SK-N-SH treated with all-trans-retinoic acid at 6 μM for 48 hours (cell line): Measurements from ENCODE around the gene SNRPD3.

Source experiments
- ARNTL ChIP-seq: fragments of 450-650 bp; formaldehyde crosslinking; IDR thresholded peaks from 2 replicates; pipeline ENCODE4 v1.5.0; 2020; ENCODE audit warnings: low read depth, mild to moderate bottlenecking, moderate library complexity, borderline replicate concordance
- CREB5 ChIP-seq: fragments of 250-450 bp; sonication (Bioruptor Pico); IDR thresholded peaks from 2 replicates; pipeline ENCODE4 v1.5.1; 2020; ENCODE audit warnings: low read depth, mild to moderate bottlenecking, moderate library complexity
- CSDC2 ChIP-seq: fragments of 250-450 bp; sonication (Bioruptor Pico); IDR thresholded peaks from 2 replicates; pipeline ENCODE4 v1.5.0; 2020; ENCODE audit warnings: mild to moderate bottlenecking, moderate library complexity
- ESRRG ChIP-seq: fragments of 250-450 bp; sonication (Bioruptor Pico); IDR thresholded peaks from 2 replicates; pipeline ENCODE4 v1.6.1; 2021; ENCODE audit warnings: mild to moderate bottlenecking
- GLIS3 ChIP-seq: fragments of 250-450 bp; sonication (Bioruptor Pico); IDR thresholded peaks from 2 replicates; pipeline ENCODE4 v1.5.0; 2020; ENCODE audit warnings: mild to moderate bottlenecking, moderate library complexity
- POU6F1 ChIP-seq: fragments of 250-450 bp; sonication (Bioruptor Pico); IDR thresholded peaks from 2 replicates; pipeline ENCODE4 v1.8.0; 2021; ENCODE audit warnings: low read depth, mild to moderate bottlenecking, moderate library complexity, borderline replicate concordance
- RARB ChIP-seq: fragments of 250-450 bp; sonication (Bioruptor Pico); IDR thresholded peaks from 2 replicates; pipeline ENCODE4 v1.8.0; 2021; ENCODE audit warnings: mild to moderate bottlenecking, moderate library complexity
- TCF4 ChIP-seq: fragments of 250-450 bp; sonication (Bioruptor Pico); IDR thresholded peaks from 2 replicates; pipeline ENCODE4 v1.8.0; 2021; ENCODE audit warnings: mild to moderate bottlenecking, moderate library complexity, borderline replicate concordance
- TOX ChIP-seq: fragments of 250-450 bp; sonication (Bioruptor Pico); IDR thresholded peaks from 2 replicates; pipeline ENCODE4 v1.8.0; 2021; ENCODE audit warnings: mild to moderate bottlenecking, moderate library complexity, borderline replicate concordance
- ZFP30 ChIP-seq: fragments of 450-650 bp; formaldehyde crosslinking; IDR thresholded peaks from 2 replicates; pipeline ENCODE4 v1.5.0; 2022; ENCODE audit warnings: mild to moderate bottlenecking, moderate library complexity
- ZNF565 ChIP-seq: fragments of 450-650 bp; formaldehyde crosslinking; conservative IDR thresholded peaks from 2 replicates; pipeline ENCODE4 v1.5.0; 2020; ENCODE audit warnings: low read depth, mild to moderate bottlenecking, moderate library complexity
- ZNF8 ChIP-seq: fragments of 450-650 bp; formaldehyde crosslinking; IDR thresholded peaks from 2 replicates; pipeline ENCODE4 v1.5.0; 2020; ENCODE audit warnings: mild to moderate bottlenecking, moderate library complexity
- TF ChIP-seq, protein P1 (sequence below): fragments of 250-450 bp; sonication (Bioruptor Pico); IDR thresholded peaks from 2 replicates; pipeline ENCODE4 v1.8.0; 2020; ENCODE audit warnings: mild to moderate bottlenecking, moderate library complexity, borderline replicate concordance
- TF ChIP-seq, protein P2 (sequence below): fragments of 250-450 bp; sonication (Bioruptor Pico); IDR thresholded peaks from 2 replicates; pipeline ENCODE4 v1.5.1; 2021; ENCODE audit warnings: mild to moderate bottlenecking, moderate library complexity

GRCh38 chr22:24541681-24542515 is 13.9 kb upstream of the SNRPD3 start:
- TF ChIP-seq, protein P1, sequence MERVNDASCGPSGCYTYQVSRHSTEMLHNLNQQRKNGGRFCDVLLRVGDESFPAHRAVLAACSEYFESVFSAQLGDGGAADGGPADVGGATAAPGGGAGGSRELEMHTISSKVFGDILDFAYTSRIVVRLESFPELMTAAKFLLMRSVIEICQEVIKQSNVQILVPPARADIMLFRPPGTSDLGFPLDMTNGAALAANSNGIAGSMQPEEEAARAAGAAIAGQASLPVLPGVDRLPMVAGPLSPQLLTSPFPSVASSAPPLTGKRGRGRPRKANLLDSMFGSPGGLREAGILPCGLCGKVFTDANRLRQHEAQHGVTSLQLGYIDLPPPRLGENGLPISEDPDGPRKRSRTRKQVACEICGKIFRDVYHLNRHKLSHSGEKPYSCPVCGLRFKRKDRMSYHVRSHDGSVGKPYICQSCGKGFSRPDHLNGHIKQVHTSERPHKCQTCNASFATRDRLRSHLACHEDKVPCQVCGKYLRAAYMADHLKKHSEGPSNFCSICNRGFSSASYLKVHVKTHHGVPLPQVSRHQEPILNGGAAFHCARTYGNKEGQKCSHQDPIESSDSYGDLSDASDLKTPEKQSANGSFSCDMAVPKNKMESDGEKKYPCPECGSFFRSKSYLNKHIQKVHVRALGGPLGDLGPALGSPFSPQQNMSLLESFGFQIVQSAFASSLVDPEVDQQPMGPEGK: no peak
- TF ChIP-seq TOX (CRISPR knock-in tag) (no peak), ZNF565 (CRISPR knock-in tag) (no peak), CSDC2 (CRISPR knock-in tag) (no peak), RARB (no peak), ARNTL (no peak), ESRRG (no peak), GLIS3 (CRISPR knock-in tag) (no peak), POU6F1 (CRISPR knock-in tag) (no peak), ZFP30 (no peak), CREB5 (CRISPR knock-in tag) (no peak), TCF4 (no peak), ZNF8 (CRISPR knock-in tag) (no peak)
- TF ChIP-seq, protein P2, sequence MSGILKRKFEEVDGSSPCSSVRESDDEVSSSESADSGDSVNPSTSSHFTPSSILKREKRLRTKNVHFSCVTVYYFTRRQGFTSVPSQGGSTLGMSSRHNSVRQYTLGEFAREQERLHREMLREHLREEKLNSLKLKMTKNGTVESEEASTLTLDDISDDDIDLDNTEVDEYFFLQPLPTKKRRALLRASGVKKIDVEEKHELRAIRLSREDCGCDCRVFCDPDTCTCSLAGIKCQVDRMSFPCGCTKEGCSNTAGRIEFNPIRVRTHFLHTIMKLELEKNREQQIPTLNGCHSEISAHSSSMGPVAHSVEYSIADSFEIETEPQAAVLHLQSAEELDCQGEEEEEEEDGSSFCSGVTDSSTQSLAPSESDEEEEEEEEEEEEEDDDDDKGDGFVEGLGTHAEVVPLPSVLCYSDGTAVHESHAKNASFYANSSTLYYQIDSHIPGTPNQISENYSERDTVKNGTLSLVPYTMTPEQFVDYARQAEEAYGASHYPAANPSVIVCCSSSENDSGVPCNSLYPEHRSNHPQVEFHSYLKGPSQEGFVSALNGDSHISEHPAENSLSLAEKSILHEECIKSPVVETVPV: no peak
